GM23248 (cell line): Measurements from ENCODE around the gene UBE2D4.

Experiments
- EZH2 ChIP-seq: fragments of 200-600 bp; sonication (generic); IDR thresholded peaks from 2 replicates; pipeline ENCODE4 v1.6.1; 2018; ENCODE audit warnings: antibody characterized with exemption, mild to moderate bottlenecking; ENCODE audit not compliant: insufficient read depth, poor library complexity, severe bottlenecking
- EZH2phosphoT487 ChIP-seq: fragments of 200-600 bp; sonication (generic); IDR thresholded peaks from 2 replicates; pipeline ENCODE4 v1.6.1; 2018; ENCODE audit warnings: antibody characterized with exemption, moderate library complexity, mild to moderate bottlenecking, low read depth; ENCODE audit not compliant: insufficient read depth

GRCh38 chr7:43888993-43889945, 37.0 kb upstream of the UBE2D4 start:
- no peak for TF ChIP-seq EZH2
- TF ChIP-seq EZH2phosphoT487 = no peak
